MM.1S (cell line): ENCODE results near the gene GCM1.

ENCODE experiments used
- CTCF ChIP-seq: fragments of 300-600 bp; sonication (generic); IDR thresholded peaks from 2 replicates; pipeline ENCODE4 v1.5.1; 2016; ENCODE audit warnings: antibody characterized with exemption, low read length, mixed read lengths
- EZH2 ChIP-seq: fragments of 300-600 bp; sonication (generic); optimal IDR thresholded peaks from 2 replicates; pipeline ENCODE3; 2017; ENCODE audit warnings: low read depth, mild to moderate bottlenecking, antibody characterized with exemption, low read length, mixed read lengths
- EZH2phosphoT487 ChIP-seq: fragments of 300-600 bp; sonication (generic); IDR thresholded peaks from 2 replicates; pipeline ENCODE4 v1.6.1; 2018; ENCODE audit warnings: antibody characterized with exemption, low read length

GRCh38 chr6:53188833-53189232 is 40.2 kb upstream of the GCM1 start:
- TF ChIP-seq CTCF = no peak
- no peak for TF ChIP-seq EZH2phosphoT487
- TF ChIP-seq EZH2 = no peak
